ENCODE results near the gene MAP3K6.
"Not testable (repeated sequence)": the region's sequence is repeated elsewhere in the genome, so short reads cannot be mapped to it uniquely, and the experiment has no call there.

Gene MAP3K6

GRCh38 chr1:27366411-27367159, at the start of gene MAP3K6:
Gene MAP3K6 (minus strand): TSS chr1:27366961. CDS start chr1:27366597, 364 bp downstream.
- peak; percentile 84 for DNase-seq

GRCh38 chr1:27414091-27414490, 47.3 kb upstream of the MAP3K6 start:
- no peak for DNase-seq

GRCh38 chr1:27413004-27413403, 46.2 kb upstream of the MAP3K6 start:
- no peak for DNase-seq

- DNase-seq: no peak
Observed at GRCh38 chr1:27412502-27412901, 45.7 kb upstream of the MAP3K6 start.

- no peak for DNase-seq
Observed at GRCh38 chr1:27410709-27411108, 43.9 kb upstream of the MAP3K6 start.

- DNase-seq: no peak
Observed at GRCh38 chr1:27409669-27410068, 42.9 kb upstream of the MAP3K6 start.

- DNase-seq: no peak
Observed at GRCh38 chr1:27408151-27408550, 41.4 kb upstream of the MAP3K6 start.

GRCh38 chr1:27406791-27407190, 40.0 kb upstream of the MAP3K6 start:
- not testable (repeated sequence) for DNase-seq

GRCh38 chr1:27406362-27406680, 39.6 kb upstream of the MAP3K6 start:
- DNase-seq: no peak

GRCh38 chr1:27405598-27406361, 39.0 kb upstream of the MAP3K6 start:
- DNase-seq: not testable (repeated sequence)

GRCh38 chr1:27405074-27405473, 38.3 kb upstream of the MAP3K6 start:
- DNase-seq: no peak

- no peak for DNase-seq
Observed at GRCh38 chr1:27403931-27404330, 37.2 kb upstream of the MAP3K6 start.

- no peak for DNase-seq
Observed at GRCh38 chr1:27403065-27403726, 36.4 kb upstream of the MAP3K6 start.

GRCh38 chr1:27402349-27402754, 35.6 kb upstream of the MAP3K6 start:
- no peak for DNase-seq

GRCh38 chr1:27400963-27401341, 34.2 kb upstream of the MAP3K6 start:
- no peak for DNase-seq

- peak; percentile 18 for DNase-seq
Observed at GRCh38 chr1:27400082-27400962, 33.6 kb upstream of the MAP3K6 start.

GRCh38 chr1:27399251-27400025, 32.7 kb upstream of the MAP3K6 start:
- DNase-seq: no peak

- no peak for DNase-seq
Observed at GRCh38 chr1:27398405-27399149, 31.8 kb upstream of the MAP3K6 start.

GRCh38 chr1:27397749-27398148, 31.0 kb upstream of the MAP3K6 start:
- no peak for DNase-seq

- DNase-seq: no peak
Observed at GRCh38 chr1:27397110-27397509, 30.3 kb upstream of the MAP3K6 start.

All from NCI-H2171 treated with DMSO at 0.1 percent for 48 hours (cell line).